ENCODE measurements around the gene SYNCRIP.

- TF ChIP-seq MXI1 (conservative IDR thresholded peaks at IDR 0.05; ENCODE audit: poor library complexity, severe bottlenecking): no peak
- TF ChIP-seq CTCF (IDR thresholded peaks at IDR 0.05; ENCODE audit: poor library complexity, severe bottlenecking): no peak
- TF ChIP-seq EZH2 (IDR thresholded peaks at IDR 0.05; ENCODE audit: borderline replicate concordance, insufficient read depth, low read length, poor library complexity, severe bottlenecking): no peak
- no peak for TF ChIP-seq TAF1 (IDR thresholded peaks at IDR 0.05; ENCODE audit: low read depth)
These were observed 33.5 kb upstream of the SYNCRIP start for GRCh38 chr6:85676086-85676729.

Measured in neural cell (in vitro differentiated cells).